ENCODE data around the gene OR2Z1.

DNA sequence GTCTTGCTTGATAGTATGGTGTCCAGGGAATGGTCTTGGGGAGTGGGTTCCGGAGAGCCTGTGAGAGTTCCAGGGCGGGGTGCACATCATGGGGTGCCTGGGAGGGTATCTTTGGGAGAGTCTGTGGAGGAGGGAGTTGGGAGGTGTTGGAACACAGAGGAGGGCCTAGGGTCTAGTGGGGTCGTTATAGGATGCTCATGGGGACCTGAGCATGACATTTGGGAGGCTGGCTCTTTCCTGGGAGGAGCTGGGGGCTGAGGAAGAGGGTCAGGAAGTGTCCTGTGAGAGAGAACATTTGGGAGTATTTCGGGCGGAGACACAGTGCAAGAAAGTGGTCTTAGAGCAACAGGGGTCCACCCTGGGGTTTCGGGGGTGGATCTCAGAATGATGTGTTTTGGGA is 25.5 kb upstream of the OR2Z1 start:
- TF ChIP-seq CTCF (conservative IDR thresholded peaks at IDR 0.05) (no peak), ZFX (IDR thresholded peaks at IDR 0.05) (no peak)

All from C4-2B (cell line).